SK-N-SH treated with all-trans-retinoic acid at 6 μM for 48 hours (cell line): ENCODE measurements around the gene TNS3.

Source experiments
- ATAC-seq: fragments of 200-7000 bp; cut with Tn5 transposase; 3 replicates; pipeline ENCODE4 v1.9.1; 2020; ENCODE audit warnings: mild to moderate bottlenecking, moderate library complexity
- ARNTL ChIP-seq: fragments of 450-650 bp; formaldehyde crosslinking; IDR thresholded peaks from 2 replicates; pipeline ENCODE4 v1.5.0; 2020; ENCODE audit warnings: low read depth, mild to moderate bottlenecking, moderate library complexity, borderline replicate concordance
- BACH2 ChIP-seq: fragments of 250-450 bp; sonication (Bioruptor Pico); IDR thresholded peaks from 2 replicates; pipeline ENCODE4 v1.9.0; 2021; ENCODE audit warnings: mild to moderate bottlenecking, borderline replicate concordance
- CREB5 ChIP-seq: fragments of 250-450 bp; sonication (Bioruptor Pico); IDR thresholded peaks from 2 replicates; pipeline ENCODE4 v1.5.1; 2020; ENCODE audit warnings: low read depth, mild to moderate bottlenecking, moderate library complexity
- CSDC2 ChIP-seq: fragments of 250-450 bp; sonication (Bioruptor Pico); IDR thresholded peaks from 2 replicates; pipeline ENCODE4 v1.5.0; 2020; ENCODE audit warnings: mild to moderate bottlenecking, moderate library complexity
- CSRNP3 ChIP-seq: fragments of 250-450 bp; sonication (Bioruptor Pico); IDR thresholded peaks from 2 replicates; pipeline ENCODE4 v1.5.1; 2021; ENCODE audit warnings: mild to moderate bottlenecking, moderate library complexity
- ESRRG ChIP-seq: fragments of 250-450 bp; sonication (Bioruptor Pico); IDR thresholded peaks from 2 replicates; pipeline ENCODE4 v1.6.1; 2021; ENCODE audit warnings: mild to moderate bottlenecking
- GLIS3 ChIP-seq: fragments of 250-450 bp; sonication (Bioruptor Pico); IDR thresholded peaks from 2 replicates; pipeline ENCODE4 v1.5.0; 2020; ENCODE audit warnings: mild to moderate bottlenecking, moderate library complexity
- PATZ1 ChIP-seq: fragments of 250-450 bp; sonication (Bioruptor Pico); IDR thresholded peaks from 2 replicates; pipeline ENCODE4 v1.8.0; 2020; ENCODE audit warnings: mild to moderate bottlenecking, moderate library complexity, borderline replicate concordance
- RARB ChIP-seq: fragments of 250-450 bp; sonication (Bioruptor Pico); IDR thresholded peaks from 2 replicates; pipeline ENCODE4 v1.8.0; 2021; ENCODE audit warnings: mild to moderate bottlenecking, moderate library complexity
- SNAI2 ChIP-seq: fragments of 250-450 bp; sonication (Bioruptor Pico); IDR thresholded peaks from 2 replicates; pipeline ENCODE4 v1.5.0; 2020; ENCODE audit warnings: mild to moderate bottlenecking, moderate library complexity
- TCF4 ChIP-seq: fragments of 250-450 bp; sonication (Bioruptor Pico); IDR thresholded peaks from 2 replicates; pipeline ENCODE4 v1.8.0; 2021; ENCODE audit warnings: mild to moderate bottlenecking, moderate library complexity, borderline replicate concordance
- TSHZ2 ChIP-seq: fragments of 250-450 bp; sonication (Bioruptor Pico); IDR thresholded peaks from 2 replicates; pipeline ENCODE4 v1.5.0; 2020; ENCODE audit warnings: mild to moderate bottlenecking, moderate library complexity
- ZFP3 ChIP-seq: fragments of 250-450 bp; sonication (Bioruptor Pico); IDR thresholded peaks from 2 replicates; pipeline ENCODE4 v1.5.0; 2020; ENCODE audit warnings: mild to moderate bottlenecking, moderate library complexity
- ZFP30 ChIP-seq: fragments of 450-650 bp; formaldehyde crosslinking; IDR thresholded peaks from 2 replicates; pipeline ENCODE4 v1.5.0; 2022; ENCODE audit warnings: mild to moderate bottlenecking, moderate library complexity
- ZNF565 ChIP-seq: fragments of 450-650 bp; formaldehyde crosslinking; conservative IDR thresholded peaks from 2 replicates; pipeline ENCODE4 v1.5.0; 2020; ENCODE audit warnings: low read depth, mild to moderate bottlenecking, moderate library complexity
- ZNF70 ChIP-seq: fragments of 450-650 bp; formaldehyde crosslinking; IDR thresholded peaks from 2 replicates; pipeline ENCODE4 v1.5.0; 2020; ENCODE audit warnings: mild to moderate bottlenecking, moderate library complexity
- ZNF8 ChIP-seq: fragments of 450-650 bp; formaldehyde crosslinking; IDR thresholded peaks from 2 replicates; pipeline ENCODE4 v1.5.0; 2020; ENCODE audit warnings: mild to moderate bottlenecking, moderate library complexity

TNS3 gene

GRCh38 chr7:47507522-47507921 is 74.4 kb downstream of the TNS3 start (continued):
- TF ChIP-seq PATZ1 (CRISPR knock-in tag) (no peak), ZFP30 (CRISPR knock-in tag) (no peak)

GRCh38 chr7:47506382-47507339 is 75.2 kb downstream of the TNS3 start:
- TF ChIP-seq ZNF70 (no peak), TCF4 (CRISPR knock-in tag) (no peak), BACH2 (CRISPR knock-in tag) (no peak), CSRNP3 (no peak), SNAI2 (CRISPR knock-in tag) (no peak), ZFP30 (CRISPR knock-in tag) (no peak), ZNF565 (CRISPR knock-in tag) (no peak), GLIS3 (CRISPR knock-in tag) (no peak), RARB (CRISPR knock-in tag) (no peak), ARNTL (CRISPR knock-in tag) (no peak)
- ATAC-seq = no peak

GRCh38 chr7:47505312-47506007 is 76.5 kb downstream of the TNS3 start:
- TF ChIP-seq SNAI2 (CRISPR knock-in tag) (no peak), RARB (CRISPR knock-in tag) (no peak), CREB5 (CRISPR knock-in tag) (no peak), PATZ1 (CRISPR knock-in tag) (no peak)
- no peak for ATAC-seq

- TF ChIP-seq CSRNP3 = no peak
- no peak for TF ChIP-seq ESRRG (CRISPR knock-in tag)
- no peak for TF ChIP-seq ZFP30 (CRISPR knock-in tag)
- TF ChIP-seq SNAI2 (CRISPR knock-in tag) = no peak
- no peak for TF ChIP-seq ZFP3
- no peak for TF ChIP-seq TSHZ2
- no peak for TF ChIP-seq TCF4 (CRISPR knock-in tag)
- TF ChIP-seq CSDC2 (CRISPR knock-in tag) = no peak
- TF ChIP-seq ZNF8 (CRISPR knock-in tag) = no peak
- TF ChIP-seq, all 23 proteins: peak for 0
- no peak for ATAC-seq
These were observed 77.2 kb downstream of the TNS3 start for GRCh38 chr7:47504551-47505311.
